Measurements from ENCODE around the gene ATXN2. TPM values are rescaled to one million over a fixed set of nuclear protein-coding genes. Genes with fewer than 3 reads are reported as not detected.

The ATXN2 gene
- total and polyA plus RNA-seq, 2 of the 4 experiments (the other 2 are of a cell fraction) = 12.4 to 66.5 TPM

DNA sequence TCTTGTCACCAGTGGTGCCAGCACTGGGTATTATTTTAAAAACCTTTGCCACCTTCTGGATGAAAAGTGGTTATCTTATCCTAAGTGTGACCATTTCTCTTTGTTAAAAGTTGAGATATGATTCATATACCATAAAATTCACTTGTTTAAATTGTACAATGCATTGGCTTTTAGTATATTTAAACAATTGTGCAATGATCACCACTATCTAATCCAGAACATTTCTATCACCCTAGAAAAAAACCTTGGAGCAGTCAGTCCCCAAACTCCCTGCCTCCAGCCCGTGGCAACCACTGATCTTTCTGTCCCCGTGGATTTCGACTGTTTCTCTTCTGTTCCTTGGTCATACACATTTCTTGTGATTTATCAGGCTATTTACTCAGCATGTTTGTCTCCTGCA is 165.1 kb downstream of the ATXN2 start:
- POLR2A ChIA-PET (ENCODE audit: unreplicated experiment) = interaction anchor here (0.7 kb wide), 1 partner anchor 10 kb away, joined by 3 read pairs; no protein-coding TSS in a partner anchor
- TF ChIP-seq POLR2A (IDR thresholded peaks at IDR 0.05; ENCODE audit: low read depth, low read length) (no peak), MXI1 (IDR thresholded peaks at IDR 0.05; ENCODE audit: borderline replicate concordance, low read depth, low read length) (no peak), NFE2L2 (IDR thresholded peaks at IDR 0.05; ENCODE audit: low read depth, low read length) (no peak), RAD21 (IDR thresholded peaks at IDR 0.05; ENCODE audit: low read length) (no peak), FOS (IDR thresholded peaks at IDR 0.05; ENCODE audit: low read depth, low read length) (no peak), CEBPB (IDR thresholded peaks at IDR 0.05; ENCODE audit: low read depth, low read length) (peak; percentile 92)
- in situ Hi-C loops (cut with MboI; ENCODE audit: low sequenced_read_pairs) = no loop called here
- Histone ChIP-seq H3K4me3 (ENCODE audit: insufficient read depth, low read depth, low read length) (no peak overlapping the region), H3K18ac (ENCODE audit: low read depth, low read length) (peak overlapping the region; percentile 12; the same call in 1 of the 2 replicates), H4K20me1 (ENCODE audit: insufficient read depth, low read length) (peaks cover 68% of the 10 kb centered on the region), H2BK120ac (ENCODE audit: low read depth, low read length) (peak overlapping the region; percentile 31; the same call in 1 of the 2 replicates), H3K9me1 (ENCODE audit: insufficient read depth, low read length) (peaks cover 46% of the 10 kb centered on the region), H4K8ac (ENCODE audit: low read depth in 2 of 2, low read length in 2 of 2) (peak overlapping the region; percentile 8 to 74; a peak in 2 of 4 replicates), H3K4me1 (ENCODE audit: control insufficient read depth, insufficient read depth, low read length) (peaks cover 36% of the 10 kb centered on the region), H3K9ac (ENCODE audit: low read depth, low read length) (no peak overlapping the region), H3K79me1 (ENCODE audit: low read depth in 1 of 2, low read length in 2 of 2) (peaks cover 16 to 88% of the 10 kb centered on the region in 2 experiments), H3K4ac (ENCODE audit: low read depth, low read length) (peak overlapping the region; percentile 39; the same call in 1 of the 2 replicates), H2AK5ac (ENCODE audit: low read depth, low read length) (peak overlapping the region; percentile 46; the same call in 1 of the 2 replicates), H2BK20ac (ENCODE audit: low read depth, low read length) (no peak overlapping the region), H3K27me3 (ENCODE audit: control insufficient read depth, insufficient read depth, low read length) (no peaks in the 10 kb centered on the region), H3K56ac (ENCODE audit: extremely low read depth, insufficient read depth, low read length) (peak overlapping the region; percentile 10; the same call in 1 of the 2 replicates), H2BK15ac (ENCODE audit: low read depth, low read length) (peak overlapping the region; percentile 63; the same call in 1 of the 3 replicates), H3K36me3 (ENCODE audit: control insufficient read depth, insufficient read depth, low read length) (no peaks in the 10 kb centered on the region), H2AK9ac (replicated peaks; ENCODE audit: low read depth, low read length, poor library complexity) (no peak overlapping the region), H4K91ac (ENCODE audit: insufficient read depth, low read depth, low read length) (peak overlapping the region; percentile 13; the same call in 1 of the 2 replicates), H3K9me3 (ENCODE audit: control insufficient read depth, insufficient read depth, low read length) (no peaks in the 10 kb centered on the region), H2AFZ (replicated peaks; ENCODE audit: low read length, poor library complexity) (no peak overlapping the region), H3K14ac (replicated peaks; ENCODE audit: low read depth, low read length) (0 out of 2 replicates have a peak overlapping the region, but pooled peaks have one; percentile 11), H3K4me2 (ENCODE audit: low read depth, low read length) (peak overlapping the region; percentile 33), H2BK5ac (ENCODE audit: low read depth, low read length, poor library complexity, severe bottlenecking) (peak overlapping the region; percentile 53), H3K23ac (ENCODE audit: low read depth, low read length) (0 out of 2 replicates have a peak overlapping the region, but pooled peaks have one; percentile 34), H3K27ac (ENCODE audit: insufficient read depth, low read length) (peak overlapping the region; percentile 13; the same call in 1 of the 2 replicates), H4K5ac (ENCODE audit: low read depth, low read length) (no peak overlapping the region; the same call in 1 of the 2 replicates)
- dilution Hi-C loops (cut with HindIII; ENCODE audit: low sequenced_read_pairs, unreplicated experiment) = no loop called here
- CTCF ChIA-PET = interaction anchor here (1.5 to 2.4 kb wide), 2 partner anchors 17 to 37 kb away, joined by 8 to 10 read pairs; no protein-coding TSS in a partner anchor
- WGBS, 2 experiments (ENCODE audit: extremely low coverage in 2 of 2, insufficient read length in 1 of 2) = no CpG with 5 or more reads among the region's 3 CpGs
- peak; percentile 4 for ATAC-seq (ENCODE audit: low read depth)
- intact Hi-C loops (cut with micrococcal nuclease) = no loop called here
- BruUV-seq (replicated peaks) = no TSS peak
- DNase-seq = peak; percentile 44
